Measurements from ENCODE around the gene EDARADD.
"Not testable (repeated sequence)": the region's sequence is repeated elsewhere in the genome, so short reads cannot be mapped to it uniquely, and the experiment has no call there.

The EDARADD gene

GRCh38 chr1:236351875-236352573 is 42.1 kb upstream of the EDARADD start:
- no peak overlapping the region for H3K18ac ChIP-seq (ENCODE audit: low read length)
- no peak overlapping the region for H3K14ac ChIP-seq (ENCODE audit: low read length)
- H3K79me2 ChIP-seq (ENCODE audit: control insufficient read depth, insufficient read depth, low read length, poor library complexity): no peaks in the 10 kb centered on the region
- no peaks in the 10 kb centered on the region for H3K36me3 ChIP-seq (ENCODE audit: control insufficient read depth in 1 of 2, insufficient read depth in 2 of 2, low read length in 2 of 2)
- H4K91ac ChIP-seq (ENCODE audit: low read depth, low read length): no peak overlapping the region
- H2AK5ac ChIP-seq (ENCODE audit: low read length): no peak overlapping the region
- H3K79me1 ChIP-seq (ENCODE audit: low read length): no peaks in the 10 kb centered on the region
- H2BK12ac ChIP-seq (ENCODE audit: low read length): no peak overlapping the region
- no peak overlapping the region for H2BK120ac ChIP-seq (ENCODE audit: insufficient read depth, low read length, poor library complexity)
- no peak overlapping the region for H4K8ac ChIP-seq (ENCODE audit: low read depth, low read length)
- no peak overlapping the region for H2AFZ ChIP-seq (ENCODE audit: insufficient read depth, low read length, poor library complexity)
- no peaks in the 10 kb centered on the region for H3K9me3 ChIP-seq (ENCODE audit: insufficient read depth, low read depth, low read length)
- DNase-seq: no peak
- no peak overlapping the region for H3K23ac ChIP-seq (ENCODE audit: low read length)
- no peak overlapping the region for H3K4ac ChIP-seq (ENCODE audit: low read depth, low read length)
- no peaks in the 10 kb centered on the region for H3K27me3 ChIP-seq (ENCODE audit: insufficient read depth, low read length)
- H3K9ac ChIP-seq (ENCODE audit: low read length): no peak overlapping the region
- H3K4me1 ChIP-seq (ENCODE audit: control insufficient read depth in 1 of 2, insufficient read depth in 2 of 2, low read length in 2 of 2): no peaks in the 10 kb centered on the region
- no peak overlapping the region for H2BK5ac ChIP-seq (ENCODE audit: low read depth, low read length, poor library complexity)
- H3K4me2 ChIP-seq (ENCODE audit: low read length): no peak overlapping the region
- no peak overlapping the region for H4K12ac ChIP-seq (ENCODE audit: low read depth, low read length)
- no peak overlapping the region for H3K4me3 ChIP-seq (ENCODE audit: low read depth, low read length)
- H3K27ac ChIP-seq (ENCODE audit: low read depth, low read length): no peak overlapping the region
- no CpG with 5 or more reads among the region's 7 CpGs for WGBS (ENCODE audit: extremely low coverage, insufficient coverage, insufficient read length)

- not testable (repeated sequence) for H3K4me1 ChIP-seq (ENCODE audit: control insufficient read depth in 1 of 2, insufficient read depth in 2 of 2, low read length in 2 of 2); H3K14ac ChIP-seq (ENCODE audit: low read length); H4K12ac ChIP-seq (ENCODE audit: low read depth, low read length); H4K8ac ChIP-seq (ENCODE audit: low read depth, low read length); H3K9ac ChIP-seq (ENCODE audit: low read length); H3K27ac ChIP-seq (ENCODE audit: low read depth, low read length); H2AK5ac ChIP-seq (ENCODE audit: low read length); H3K4me2 ChIP-seq (ENCODE audit: low read length); H3K23ac ChIP-seq (ENCODE audit: low read length); H3K9me3 ChIP-seq (ENCODE audit: insufficient read depth, low read depth, low read length); H3K79me2 ChIP-seq (ENCODE audit: control insufficient read depth, insufficient read depth, low read length, poor library complexity); H3K36me3 ChIP-seq (ENCODE audit: control insufficient read depth in 1 of 2, insufficient read depth in 2 of 2, low read length in 2 of 2); H3K18ac ChIP-seq (ENCODE audit: low read length); H2BK5ac ChIP-seq (ENCODE audit: low read depth, low read length, poor library complexity); H4K91ac ChIP-seq (ENCODE audit: low read depth, low read length); H2BK120ac ChIP-seq (ENCODE audit: insufficient read depth, low read length, poor library complexity); H2AFZ ChIP-seq (ENCODE audit: insufficient read depth, low read length, poor library complexity); H3K27me3 ChIP-seq (ENCODE audit: insufficient read depth, low read length); H2BK12ac ChIP-seq (ENCODE audit: low read length); H3K4ac ChIP-seq (ENCODE audit: low read depth, low read length); H3K4me3 ChIP-seq (ENCODE audit: low read depth, low read length); H3K79me1 ChIP-seq (ENCODE audit: low read length); DNase-seq
- WGBS (ENCODE audit: extremely low coverage, insufficient coverage, insufficient read length): no CpG with 5 or more reads among the region's 4 CpGs
Measured at GRCh38 chr1:236352747-236353146, 41.3 kb upstream of the EDARADD start.

- no peak overlapping the region for H2AFZ ChIP-seq (ENCODE audit: insufficient read depth, low read length, poor library complexity)
- no peak overlapping the region for H3K27ac ChIP-seq (ENCODE audit: low read depth, low read length)
- H3K79me2 ChIP-seq (ENCODE audit: control insufficient read depth, insufficient read depth, low read length, poor library complexity): no peaks in the 10 kb centered on the region
- no peak overlapping the region for H3K4ac ChIP-seq (ENCODE audit: low read depth, low read length)
- H3K36me3 ChIP-seq (ENCODE audit: control insufficient read depth in 1 of 2, insufficient read depth in 2 of 2, low read length in 2 of 2): no peaks in the 10 kb centered on the region
- H4K91ac ChIP-seq (ENCODE audit: low read depth, low read length): no peak overlapping the region
- DNase-seq: no peak
- no peak overlapping the region for H2BK120ac ChIP-seq (ENCODE audit: insufficient read depth, low read length, poor library complexity)
- no peak overlapping the region for H3K23ac ChIP-seq (ENCODE audit: low read length)
- no peaks in the 10 kb centered on the region for H3K4me1 ChIP-seq (ENCODE audit: control insufficient read depth in 1 of 2, insufficient read depth in 2 of 2, low read length in 2 of 2)
- H3K27me3 ChIP-seq (ENCODE audit: insufficient read depth, low read length): no peaks in the 10 kb centered on the region
- WGBS (ENCODE audit: extremely low coverage, insufficient coverage, insufficient read length): no CpG with 5 or more reads among the region's 4 CpGs
- no peak overlapping the region for H2BK5ac ChIP-seq (ENCODE audit: low read depth, low read length, poor library complexity)
- no peak overlapping the region for H4K8ac ChIP-seq (ENCODE audit: low read depth, low read length)
- H2AK5ac ChIP-seq (ENCODE audit: low read length): no peak overlapping the region
- H3K14ac ChIP-seq (ENCODE audit: low read length): no peak overlapping the region
- H3K79me1 ChIP-seq (ENCODE audit: low read length): no peaks in the 10 kb centered on the region
- H3K9ac ChIP-seq (ENCODE audit: low read length): no peak overlapping the region
- no peak overlapping the region for H3K4me2 ChIP-seq (ENCODE audit: low read length)
- no peak overlapping the region for H3K18ac ChIP-seq (ENCODE audit: low read length)
- H3K4me3 ChIP-seq (ENCODE audit: low read depth, low read length): no peak overlapping the region
- no peaks in the 10 kb centered on the region for H3K9me3 ChIP-seq (ENCODE audit: insufficient read depth, low read depth, low read length)
- H4K12ac ChIP-seq (ENCODE audit: low read depth, low read length): no peak overlapping the region
- no peak overlapping the region for H2BK12ac ChIP-seq (ENCODE audit: low read length)
Measured at GRCh38 chr1:236353813-236354212, 40.3 kb upstream of the EDARADD start.

- WGBS (ENCODE audit: extremely low coverage, insufficient coverage, insufficient read length): no CpG with 5 or more reads among the region's 4 CpGs
- Histone ChIP-seq H3K27ac (ENCODE audit: low read depth, low read length) (no peak overlapping the region), H3K9me3 (ENCODE audit: insufficient read depth, low read depth, low read length) (no peaks in the 10 kb centered on the region), H3K23ac (ENCODE audit: low read length) (no peak overlapping the region), H3K4ac (ENCODE audit: low read depth, low read length) (no peak overlapping the region), H2AK5ac (ENCODE audit: low read length) (no peak overlapping the region), H4K8ac (ENCODE audit: low read depth, low read length) (no peak overlapping the region), H2AFZ (ENCODE audit: insufficient read depth, low read length, poor library complexity) (no peak overlapping the region), H3K36me3 (ENCODE audit: control insufficient read depth in 1 of 2, insufficient read depth in 2 of 2, low read length in 2 of 2) (no peaks in the 10 kb centered on the region), H3K4me1 (ENCODE audit: control insufficient read depth in 1 of 2, insufficient read depth in 2 of 2, low read length in 2 of 2) (no peaks in the 10 kb centered on the region), H3K79me1 (ENCODE audit: low read length) (no peaks in the 10 kb centered on the region), H3K18ac (ENCODE audit: low read length) (no peak overlapping the region), H3K4me3 (ENCODE audit: low read depth, low read length) (no peak overlapping the region), H3K27me3 (ENCODE audit: insufficient read depth, low read length) (no peaks in the 10 kb centered on the region), H4K91ac (ENCODE audit: low read depth, low read length) (no peak overlapping the region), H2BK5ac (ENCODE audit: low read depth, low read length, poor library complexity) (no peak overlapping the region), H3K4me2 (ENCODE audit: low read length) (no peak overlapping the region), H2BK12ac (ENCODE audit: low read length) (no peak overlapping the region), H3K79me2 (ENCODE audit: control insufficient read depth, insufficient read depth, low read length, poor library complexity) (no peaks in the 10 kb centered on the region), H3K14ac (ENCODE audit: low read length) (no peak overlapping the region), H4K12ac (ENCODE audit: low read depth, low read length) (no peak overlapping the region), H3K9ac (ENCODE audit: low read length) (no peak overlapping the region), H2BK120ac (ENCODE audit: insufficient read depth, low read length, poor library complexity) (no peak overlapping the region)
- no peak for DNase-seq
Measured at GRCh38 chr1:236354330-236355147, 39.5 kb upstream of the EDARADD start.
